Ureter (tissue), 1 donor: ENCODE measurements around the gene HLF. TPM values are rescaled to one million over a fixed set of nuclear protein-coding genes. Genes with fewer than 3 reads are reported as not detected.

ENCODE experiments used
- DNase-seq: peaks from one replicate; pipeline ENCODE4 v3.0.0-alpha.2; 2020; ENCODE audit warnings: low spot score
- total RNA-seq: library from RNA; stranded (reverse); gene quantifications from one replicate; pipeline ENCODE4 v1.2.4, GENCODE V29; 2023
- donor health status: DM: yes; HTN: yes; CAD: no.

The HLF gene
- total RNA-seq, 1 donor from 2014 or later, result 23.8 TPM

GRCh38 chr17:55275894-55276804, 11.4 kb downstream of the HLF start:
- DNase-seq, result no peak

DNA sequence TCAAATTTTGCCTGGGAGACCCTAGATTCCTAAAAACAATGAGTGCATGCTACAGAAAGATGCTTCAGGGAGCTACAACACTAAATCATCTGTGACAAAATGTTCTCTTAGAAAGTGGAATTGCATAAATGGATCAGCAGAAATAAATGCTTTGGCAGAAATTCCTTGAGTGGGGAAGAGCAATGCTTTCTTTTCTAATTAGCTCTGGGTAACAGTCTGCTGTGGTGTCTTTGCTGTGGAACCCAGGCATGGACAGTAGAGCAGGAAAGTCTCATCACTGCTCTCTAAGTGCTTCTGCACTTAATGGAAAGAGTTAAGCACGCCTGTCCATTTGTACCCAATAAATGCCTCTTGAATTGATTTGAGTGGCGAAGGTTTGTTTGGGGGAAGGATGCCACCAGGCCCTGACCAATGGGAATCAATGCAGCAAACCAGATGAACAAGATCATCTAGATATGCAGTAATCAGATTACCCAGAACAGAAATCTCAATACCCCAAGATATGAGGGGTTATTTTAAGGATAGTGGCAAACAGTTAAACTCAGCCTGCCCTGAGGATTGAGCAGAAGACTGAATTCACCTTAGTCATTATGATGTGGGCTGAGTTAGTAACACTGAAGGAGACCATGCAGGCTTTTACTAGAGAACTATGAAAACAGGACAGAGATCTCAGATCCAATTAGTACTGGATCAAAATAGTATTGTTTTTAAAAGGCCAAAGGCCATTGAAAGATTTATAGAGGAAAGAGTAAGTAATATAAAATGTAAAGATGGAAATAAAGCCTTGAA, 13.6 kb downstream of the HLF start:
- DNase-seq, result no peak

DNA sequence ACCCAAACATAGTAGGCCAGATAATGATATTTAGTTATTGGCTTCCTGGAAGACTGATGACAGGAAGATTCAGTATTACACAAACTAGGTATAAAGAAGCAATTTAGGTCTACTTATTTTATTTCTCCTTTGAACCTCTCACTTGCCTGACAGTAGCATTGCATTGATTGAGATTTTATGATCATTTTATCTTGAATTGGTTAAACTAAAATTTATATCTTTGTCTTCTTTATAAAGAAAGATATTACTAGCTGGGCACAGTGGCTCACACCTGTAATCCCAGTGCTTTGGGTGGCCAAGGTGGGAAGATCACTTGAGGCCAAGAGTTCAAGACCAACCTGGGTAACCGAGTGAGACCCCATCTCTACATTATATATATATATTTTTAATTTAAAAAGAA, 14.4 kb downstream of the HLF start:
- DNase-seq, result no peak

DNA sequence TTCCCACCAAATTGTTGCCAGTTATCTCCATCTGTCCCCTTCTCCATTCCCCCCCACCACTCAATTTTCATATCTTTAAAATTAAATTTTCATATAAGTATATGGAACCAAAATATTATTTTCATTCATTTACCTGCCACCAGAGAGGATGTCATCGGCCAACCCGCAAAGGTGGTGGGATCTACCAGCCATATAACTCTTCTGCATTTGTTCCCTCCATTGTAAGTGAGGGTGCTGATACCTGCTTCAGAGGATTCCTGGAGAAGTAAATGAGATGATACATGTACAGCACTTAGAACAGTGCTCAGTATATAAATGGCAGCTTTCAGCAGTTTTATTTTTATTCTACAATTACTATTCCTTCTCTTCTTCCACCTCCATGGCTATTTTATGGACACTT, 15.0 kb downstream of the HLF start:
- no peak for DNase-seq

DNA sequence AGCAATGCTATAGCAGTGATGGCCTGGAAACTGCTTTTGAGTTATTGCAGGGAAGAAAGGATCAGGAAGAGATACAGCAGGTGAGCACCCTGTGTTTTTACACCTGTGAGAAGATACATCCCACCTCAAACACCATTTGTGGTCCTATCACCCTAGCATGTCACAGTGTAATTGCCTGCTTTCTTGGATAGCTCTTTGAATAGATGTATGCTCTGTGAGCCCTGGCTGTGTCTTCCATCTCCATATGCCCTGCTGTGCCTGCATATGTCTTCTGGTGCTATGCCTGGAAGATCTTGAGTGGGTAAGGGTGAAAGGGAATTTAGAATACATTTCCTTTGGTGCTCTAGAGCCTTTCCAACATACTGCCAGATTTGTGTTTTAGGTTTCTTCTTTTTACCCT, 15.5 kb downstream of the HLF start:
- DNase-seq, result no peak

DNA sequence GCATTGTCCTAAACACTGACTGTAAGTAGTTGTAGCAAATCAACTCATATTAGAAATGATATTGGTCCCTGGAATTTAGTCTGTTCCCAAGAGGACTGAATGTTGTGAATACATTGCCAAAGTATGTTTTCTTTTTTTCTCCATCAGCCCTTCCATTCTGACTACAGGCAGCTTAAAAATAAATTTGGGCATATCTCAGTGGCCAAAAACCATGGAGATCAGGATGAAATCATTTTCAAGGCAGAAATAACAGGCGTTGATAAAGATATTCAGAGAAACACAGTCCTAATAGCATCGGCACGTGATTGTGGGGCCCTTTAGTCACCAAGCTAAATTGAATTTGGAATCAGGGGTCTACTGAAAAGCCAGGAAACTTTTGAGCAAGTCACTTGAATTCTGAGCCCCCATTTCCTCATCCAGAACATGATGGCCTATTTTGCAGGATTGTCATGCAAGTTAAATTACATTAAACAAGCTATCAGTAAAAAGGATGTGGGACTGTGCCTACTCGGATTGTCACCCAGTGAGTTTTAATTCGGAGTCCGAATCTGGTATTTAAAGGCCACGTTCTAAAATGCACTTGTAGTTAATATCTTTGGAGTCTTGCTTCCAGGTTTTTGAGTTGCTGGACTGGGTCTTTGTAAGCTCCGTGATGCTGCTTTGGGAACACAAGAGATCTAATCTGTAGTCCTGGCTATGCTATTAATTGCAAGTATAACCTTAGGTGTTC, 17.1 kb downstream of the HLF start:
- no peak for DNase-seq

DNA sequence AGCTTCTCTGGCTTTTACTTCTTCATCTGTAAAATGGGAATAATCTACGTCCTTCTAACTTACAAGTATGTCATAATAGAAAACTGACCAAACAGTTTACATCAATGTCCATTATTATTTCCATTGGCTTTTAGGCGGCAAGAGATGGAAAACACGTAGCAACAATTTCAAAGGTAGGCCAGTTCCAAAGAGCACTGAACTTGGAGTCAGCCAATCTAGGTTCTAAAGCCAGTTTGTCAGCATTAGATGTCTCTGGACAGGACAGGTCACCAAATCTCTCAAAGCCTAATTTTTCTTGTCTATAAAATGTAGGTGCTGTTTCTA, 17.6 kb downstream of the HLF start:
- no peak for DNase-seq

DNA sequence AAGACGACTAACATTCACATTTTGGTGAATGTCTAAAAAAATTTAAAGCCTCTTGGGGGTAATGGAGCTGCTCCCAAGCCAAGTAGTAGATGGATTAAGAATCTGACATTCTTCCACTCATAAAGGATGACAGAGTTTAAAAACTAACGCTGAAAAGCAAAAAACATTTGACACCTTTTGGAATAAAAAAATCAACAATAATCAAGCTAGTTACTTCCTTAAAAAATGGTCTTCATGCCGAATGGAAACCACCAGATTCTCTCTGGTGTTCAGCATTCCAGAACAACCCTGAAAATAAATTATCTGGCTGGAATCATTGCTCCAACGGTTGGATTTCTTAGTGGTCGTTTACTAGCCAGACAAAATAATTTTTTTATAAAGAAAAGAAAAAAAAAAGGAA, 18.0 kb downstream of the HLF start:
- no peak for DNase-seq

GRCh38 chr17:55283256-55283965, 18.7 kb downstream of the HLF start:
- no peak for DNase-seq

GRCh38 chr17:55284001-55284884, 19.5 kb downstream of the HLF start:
- no peak for DNase-seq

DNA sequence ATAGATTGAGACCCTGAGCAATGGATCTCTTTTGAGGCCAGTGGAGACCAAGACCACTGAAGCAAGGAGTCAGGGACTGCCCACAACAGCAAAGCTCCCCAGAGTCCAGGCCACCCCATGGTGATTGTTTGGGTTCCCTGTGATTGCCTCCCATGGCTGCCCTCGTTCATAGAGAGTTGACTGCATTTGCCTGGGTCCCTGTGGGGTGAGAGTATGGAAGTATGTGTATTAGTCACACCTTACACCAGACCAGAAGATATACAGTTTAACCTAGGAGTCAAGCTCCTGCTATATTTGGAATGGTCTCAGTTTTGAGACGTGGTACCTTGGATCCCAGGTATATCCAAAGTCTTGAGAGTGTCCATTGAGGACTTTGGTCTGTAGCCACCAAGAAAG, 20.2 kb downstream of the HLF start:
- no peak for DNase-seq

GRCh38 chr17:55285340-55286301, 20.9 kb downstream of the HLF start:
- DNase-seq, result peak; percentile 93

DNA sequence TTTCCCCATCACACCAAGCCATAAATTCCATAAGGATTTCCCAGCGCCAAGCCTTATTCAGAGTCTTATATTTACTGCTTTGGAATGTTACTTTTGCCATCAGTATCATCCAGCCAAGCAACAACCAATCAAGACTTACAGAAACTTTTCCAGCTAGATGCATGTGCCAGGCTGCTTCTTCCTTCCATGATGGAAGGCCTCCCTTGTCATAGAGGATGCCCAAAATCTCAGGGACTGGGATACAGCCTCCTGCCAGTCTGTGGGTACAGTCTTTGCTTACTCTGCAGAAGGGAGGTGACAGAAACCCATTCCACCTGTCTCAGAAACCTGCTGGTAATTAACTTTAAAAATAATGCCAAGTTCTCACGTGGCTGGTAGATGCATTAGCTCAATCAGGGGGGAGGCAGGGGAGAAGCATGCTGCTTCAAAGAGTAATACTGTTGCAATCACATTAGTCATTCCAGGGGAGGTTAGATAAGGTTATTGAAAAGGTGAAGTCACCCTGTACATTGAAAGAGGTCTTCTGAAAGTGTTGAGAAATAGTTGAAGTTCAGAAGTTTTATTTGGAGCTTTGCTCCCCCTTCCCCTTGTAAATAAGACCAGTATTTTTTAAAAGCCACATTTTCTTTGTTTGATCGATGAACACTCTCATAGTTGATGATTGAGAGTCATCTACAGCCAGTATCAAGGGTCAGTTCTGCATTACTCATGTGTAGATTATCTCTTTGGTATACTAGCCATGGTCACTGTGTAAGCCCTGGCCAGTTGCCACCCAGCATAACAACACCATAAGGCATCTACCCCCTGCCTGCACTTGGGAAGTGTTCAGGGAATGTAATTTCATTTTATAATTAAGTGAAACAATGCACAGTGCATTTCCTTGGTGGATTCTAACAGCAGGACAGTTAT, 22.2 kb downstream of the HLF start:
- no peak for DNase-seq

- no peak for DNase-seq
These were observed 23.8 kb downstream of the HLF start for GRCh38 chr17:55288356-55289105.

- DNase-seq, result no peak
These were observed 24.3 kb downstream of the HLF start for GRCh38 chr17:55289106-55289446.

- DNase-seq, result no peak
These were observed 25.2 kb downstream of the HLF start for GRCh38 chr17:55289978-55290377.

DNA sequence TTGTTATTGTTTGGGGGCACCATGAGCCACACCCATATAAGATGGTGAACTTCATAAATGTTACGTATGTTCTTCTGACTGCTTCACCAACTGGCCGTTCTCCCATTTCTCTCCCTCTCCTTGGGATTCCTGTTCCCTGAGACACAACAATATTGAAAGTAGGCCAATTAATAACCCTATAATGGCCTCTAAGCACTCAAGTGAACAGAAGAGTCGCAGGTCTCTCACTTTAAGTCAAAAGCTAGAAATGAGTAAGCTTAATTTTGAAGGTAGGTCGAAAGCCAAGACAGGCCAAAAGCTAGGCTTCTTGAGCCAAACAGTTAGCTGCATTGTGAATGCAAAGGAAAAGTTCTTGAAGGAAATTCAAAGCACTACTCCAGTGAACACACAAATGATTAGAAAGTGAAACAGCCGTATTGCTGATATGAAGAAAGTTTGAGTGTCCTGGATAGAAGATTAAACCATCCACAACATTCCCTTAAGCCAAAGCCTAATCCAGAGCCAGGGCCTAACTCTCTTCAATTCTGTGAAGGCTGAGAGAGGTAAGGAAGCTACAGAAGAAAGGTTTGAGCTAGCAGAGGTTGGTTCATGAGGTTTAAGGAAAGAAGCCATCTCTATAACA, 25.8 kb downstream of the HLF start:
- DNase-seq, result no peak
